PFSK-1 (cell line): ENCODE data around the gene C16orf95.

Experiments
- FOXP2 ChIP-seq: optimal IDR thresholded peaks from 2 replicates; pipeline ENCODE3; 2011; ENCODE audit warnings: borderline replicate concordance, control low read depth, inconsistent platforms; ENCODE audit not compliant: insufficient read depth; ENCODE audit errors: extremely low read length, extremely low read depth
- POLR2AphosphoS5 ChIP-seq: IDR thresholded peaks from 2 replicates; pipeline ENCODE4 v1.6.1; 2012; ENCODE audit warnings: low read depth, mild to moderate bottlenecking, control low read depth, low read length, moderate library complexity
- SIN3A ChIP-seq: IDR thresholded peaks from 2 replicates; pipeline ENCODE4 v1.6.1; 2012; ENCODE audit warnings: mild to moderate bottlenecking, low read length, moderate library complexity, borderline replicate concordance; ENCODE audit not compliant: insufficient read depth
- TAF1 ChIP-seq: IDR thresholded peaks from 2 replicates; pipeline ENCODE4 v1.6.1; 2012; ENCODE audit warnings: low read length, control low read depth, borderline replicate concordance; ENCODE audit not compliant: insufficient read depth
- TF ChIP-seq, protein P1 (sequence below), 2 experiments: IDR thresholded peaks; 2 replicates each; pipeline versions ENCODE4 v1.6.1 to v1.8.0; 2011 to 2012; ENCODE audit warnings: low read depth in 2 of 2, low read length in 2 of 2, control low read depth in 1 of 2, inconsistent platforms in 1 of 2, mild to moderate bottlenecking in 1 of 2, moderate library complexity in 1 of 2; ENCODE audit not compliant: insufficient read depth in 1 of 2

DNA sequence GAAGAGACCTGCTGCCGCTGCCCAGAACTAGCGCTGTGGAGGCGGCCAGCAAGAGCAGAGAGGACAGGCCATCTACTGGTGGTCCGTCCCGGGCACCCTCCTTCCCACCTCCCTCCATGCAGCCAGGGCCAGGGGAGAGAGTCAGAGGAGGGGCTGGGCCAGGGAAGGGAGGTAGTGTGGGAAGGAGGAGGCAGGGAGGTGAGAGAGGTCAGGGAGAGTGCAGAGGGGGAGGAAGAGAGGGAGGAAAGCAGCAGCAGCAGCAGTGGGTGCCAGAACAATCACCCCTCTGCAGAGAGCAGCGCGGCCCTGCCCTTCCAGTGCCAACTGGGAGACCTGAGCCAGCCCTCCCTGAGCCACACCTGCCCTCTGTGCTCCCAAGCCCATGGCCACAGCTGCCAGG, 6.6 kb downstream of the C16orf95 start:
- no peak for TF ChIP-seq POLR2AphosphoS5
- TF ChIP-seq, protein P1, sequence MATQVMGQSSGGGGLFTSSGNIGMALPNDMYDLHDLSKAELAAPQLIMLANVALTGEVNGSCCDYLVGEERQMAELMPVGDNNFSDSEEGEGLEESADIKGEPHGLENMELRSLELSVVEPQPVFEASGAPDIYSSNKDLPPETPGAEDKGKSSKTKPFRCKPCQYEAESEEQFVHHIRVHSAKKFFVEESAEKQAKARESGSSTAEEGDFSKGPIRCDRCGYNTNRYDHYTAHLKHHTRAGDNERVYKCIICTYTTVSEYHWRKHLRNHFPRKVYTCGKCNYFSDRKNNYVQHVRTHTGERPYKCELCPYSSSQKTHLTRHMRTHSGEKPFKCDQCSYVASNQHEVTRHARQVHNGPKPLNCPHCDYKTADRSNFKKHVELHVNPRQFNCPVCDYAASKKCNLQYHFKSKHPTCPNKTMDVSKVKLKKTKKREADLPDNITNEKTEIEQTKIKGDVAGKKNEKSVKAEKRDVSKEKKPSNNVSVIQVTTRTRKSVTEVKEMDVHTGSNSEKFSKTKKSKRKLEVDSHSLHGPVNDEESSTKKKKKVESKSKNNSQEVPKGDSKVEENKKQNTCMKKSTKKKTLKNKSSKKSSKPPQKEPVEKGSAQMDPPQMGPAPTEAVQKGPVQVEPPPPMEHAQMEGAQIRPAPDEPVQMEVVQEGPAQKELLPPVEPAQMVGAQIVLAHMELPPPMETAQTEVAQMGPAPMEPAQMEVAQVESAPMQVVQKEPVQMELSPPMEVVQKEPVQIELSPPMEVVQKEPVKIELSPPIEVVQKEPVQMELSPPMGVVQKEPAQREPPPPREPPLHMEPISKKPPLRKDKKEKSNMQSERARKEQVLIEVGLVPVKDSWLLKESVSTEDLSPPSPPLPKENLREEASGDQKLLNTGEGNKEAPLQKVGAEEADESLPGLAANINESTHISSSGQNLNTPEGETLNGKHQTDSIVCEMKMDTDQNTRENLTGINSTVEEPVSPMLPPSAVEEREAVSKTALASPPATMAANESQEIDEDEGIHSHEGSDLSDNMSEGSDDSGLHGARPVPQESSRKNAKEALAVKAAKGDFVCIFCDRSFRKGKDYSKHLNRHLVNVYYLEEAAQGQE (IDR thresholded peaks at IDR 0.05; ENCODE audit: insufficient read depth in 1 of 2, low read depth in 2 of 2, low read length in 2 of 2) = no peak
- TF ChIP-seq FOXP2 = no peak
- no peak for TF ChIP-seq SIN3A
- TF ChIP-seq TAF1 = no peak
